Chondrocyte (in vitro differentiated cells): Measurements from ENCODE around the gene MAST3. TPM values are rescaled to one million over a fixed set of nuclear protein-coding genes. Genes with fewer than 3 reads are reported as not detected.

ENCODE experiments used
- DNase-seq: peaks from one replicate; pipeline ENCODE4 v3.0.0; 2021; ENCODE audit warnings: mixed read lengths, low spot score
- H3K27ac Mint-ChIP-seq: one replicate; pipeline ENCODE4 v1.8.0; 2021; ENCODE audit warnings: mild to moderate bottlenecking, moderate library complexity, mixed read lengths; ENCODE audit not compliant: unreplicated experiment
- H3K27me3 Mint-ChIP-seq: 2 replicates; pipeline ENCODE4 v1.8.0; 2021; ENCODE audit warnings: low read depth, mixed read lengths
- H3K36me3 Mint-ChIP-seq: 2 replicates; pipeline ENCODE4 v1.8.0; 2021; ENCODE audit warnings: low read depth, mixed read lengths
- H3K4me1 Mint-ChIP-seq: 2 replicates; pipeline ENCODE4 v1.8.0; 2021; ENCODE audit warnings: low read depth, mild to moderate bottlenecking, mixed read lengths
- H3K4me3 Mint-ChIP-seq: one replicate; pipeline ENCODE4 v1.8.0; 2021; ENCODE audit warnings: mild to moderate bottlenecking, moderate library complexity, mixed read lengths; ENCODE audit not compliant: unreplicated experiment
- H3K9me3 Mint-ChIP-seq: 2 replicates; pipeline ENCODE4 v1.8.0; 2021; ENCODE audit warnings: low read depth, mixed read lengths
- CTCF ChIP-seq: fragments of 200-600 bp; sonication (generic); IDR thresholded peaks from 2 replicates; pipeline ENCODE4 v1.5.0; 2021; ENCODE audit warnings: antibody characterized with exemption, mild to moderate bottlenecking, moderate library complexity
- total RNA-seq: library from RNA; stranded (reverse); gene quantifications from 3 replicates; pipeline ENCODE4 v1.2.1, GENCODE V29; 2021

Gene MAST3
- total RNA-seq, 1 donor from 2014 or later: 10.1 TPM

GRCh38 chr19:18117692-18118378, 20.3 kb downstream of the MAST3 start:
- TF ChIP-seq CTCF: peak; percentile 38

GRCh38 chr19:18118420-18119012, 20.9 kb downstream of the MAST3 start:
- H3K27ac Mint-ChIP-seq: no peak overlapping the region
- H3K36me3 Mint-ChIP-seq: peaks cover under 1% of the 10 kb centered on the region
- DNase-seq: no peak
- H3K4me3 Mint-ChIP-seq: peak overlapping the region; percentile 68
- H3K27me3 Mint-ChIP-seq: no peaks in the 10 kb centered on the region
- peaks cover 15% of the 10 kb centered on the region for H3K4me1 Mint-ChIP-seq
- no peaks in the 10 kb centered on the region for H3K9me3 Mint-ChIP-seq
- TF ChIP-seq CTCF: no peak

More at GRCh38 chr19:18117692-18118378, 20.3 kb downstream of the MAST3 start:
- Mint-ChIP-seq H3K4me1 (peaks cover 16% of the 10 kb centered on the region), H3K36me3 (no peaks in the 10 kb centered on the region), H3K9me3 (no peaks in the 10 kb centered on the region), H3K27me3 (no peaks in the 10 kb centered on the region), H3K27ac (peak overlapping the region; percentile 41), H3K4me3 (peak overlapping the region; percentile 76)
- no peak for DNase-seq

GRCh38 chr19:18119013-18119716, 21.6 kb downstream of the MAST3 start:
- Mint-ChIP-seq H3K36me3 (peaks cover 4% of the 10 kb centered on the region), H3K4me1 (peaks cover 15% of the 10 kb centered on the region), H3K4me3 (peak overlapping the region; percentile 68), H3K27me3 (no peaks in the 10 kb centered on the region), H3K27ac (no peak overlapping the region), H3K9me3 (no peaks in the 10 kb centered on the region)
- TF ChIP-seq CTCF: no peak
- no peak for DNase-seq

- DNase-seq: no peak
- Mint-ChIP-seq H3K27ac (no peak overlapping the region), H3K36me3 (peaks cover 6% of the 10 kb centered on the region), H3K27me3 (no peaks in the 10 kb centered on the region), H3K9me3 (no peaks in the 10 kb centered on the region), H3K4me3 (no peak overlapping the region), H3K4me1 (peaks cover 15% of the 10 kb centered on the region)
- no peak for TF ChIP-seq CTCF
Observed at GRCh38 chr19:18119717-18120105, 22.1 kb downstream of the MAST3 start.

GRCh38 chr19:18120127-18120526, 22.5 kb downstream of the MAST3 start:
- Mint-ChIP-seq H3K27me3 (no peaks in the 10 kb centered on the region), H3K4me3 (no peak overlapping the region), H3K4me1 (peaks cover 15% of the 10 kb centered on the region), H3K36me3 (peaks cover 6% of the 10 kb centered on the region), H3K9me3 (no peaks in the 10 kb centered on the region), H3K27ac (no peak overlapping the region)
- no peak for TF ChIP-seq CTCF
- no peak for DNase-seq
